Measurements from ENCODE around the gene OR8D1.
"Not testable (repeated sequence)": the region's sequence is repeated elsewhere in the genome, so short reads cannot be mapped to it uniquely, and the experiment has no call there.

OR8D1 gene

GRCh38 chr11:124310721-124311120, 3.0 kb downstream of the OR8D1 start:
- Mint-ChIP-seq H3K4me1 (ENCODE audit: low read depth) (no peaks in the 10 kb centered on the region), H3K27ac (no peak overlapping the region), H3K9me3 (no peaks in the 10 kb centered on the region), H3K36me3 (ENCODE audit: low read depth) (no peaks in the 10 kb centered on the region), H3K27me3 (peaks cover 3% of the 10 kb centered on the region), H3K4me3 (no peak overlapping the region)

DNA sequence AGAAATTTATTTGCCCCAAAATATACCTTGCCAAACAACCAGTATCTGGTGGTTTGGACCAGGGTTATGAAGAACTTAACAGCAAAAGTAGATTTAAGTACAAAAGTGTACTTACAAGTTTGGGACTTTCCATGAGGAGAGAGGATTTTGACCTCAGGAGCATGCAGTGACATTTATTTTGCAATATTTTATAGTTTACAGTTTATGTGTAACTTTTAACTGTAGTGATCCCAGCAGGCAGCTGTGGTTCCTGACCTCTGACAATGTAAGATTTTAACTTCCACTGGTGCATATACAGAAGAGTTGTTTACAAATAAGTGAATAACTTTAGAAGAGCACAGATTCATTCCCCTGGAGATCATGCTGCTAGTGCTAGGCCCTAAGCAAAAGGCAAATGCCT, 6.7 kb downstream of the OR8D1 start:
- Mint-ChIP-seq H3K36me3 (ENCODE audit: low read depth) (no peaks in the 10 kb centered on the region), H3K4me3 (no peak overlapping the region), H3K27ac (no peak overlapping the region), H3K9me3 (no peaks in the 10 kb centered on the region), H3K4me1 (ENCODE audit: low read depth) (no peaks in the 10 kb centered on the region), H3K27me3 (peaks cover 3% of the 10 kb centered on the region)

GRCh38 chr11:124302347-124303125, 11.2 kb downstream of the OR8D1 start:
- no peaks in the 10 kb centered on the region for H3K36me3 Mint-ChIP-seq (ENCODE audit: low read depth)
- no peak overlapping the region for H3K27ac Mint-ChIP-seq
- no peaks in the 10 kb centered on the region for H3K9me3 Mint-ChIP-seq
- H3K4me1 Mint-ChIP-seq (ENCODE audit: low read depth) = no peaks in the 10 kb centered on the region
- H3K27me3 Mint-ChIP-seq = no peaks in the 10 kb centered on the region
- H3K4me3 Mint-ChIP-seq = no peak overlapping the region

DNA sequence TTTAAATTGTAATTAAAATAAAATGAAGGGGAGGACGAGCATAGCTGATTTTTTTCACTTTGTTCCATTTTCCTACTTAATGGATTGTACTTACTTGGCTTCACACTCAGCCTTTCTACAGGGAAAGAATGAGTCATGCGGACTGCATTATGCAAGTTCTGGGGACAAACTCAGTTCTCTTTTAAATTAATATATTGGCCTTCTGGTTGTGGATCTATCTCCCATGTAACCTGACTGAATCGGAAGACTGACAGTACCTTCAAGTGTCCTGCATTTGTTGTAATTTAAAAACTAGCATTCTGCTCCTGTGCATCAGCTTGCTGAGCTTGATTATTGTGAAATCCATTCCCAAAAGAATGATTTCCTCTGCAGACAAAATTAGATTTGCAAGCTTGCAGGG, 12.2 kb downstream of the OR8D1 start:
- H3K27ac Mint-ChIP-seq = no peak overlapping the region
- no peaks in the 10 kb centered on the region for H3K27me3 Mint-ChIP-seq
- H3K4me1 Mint-ChIP-seq (ENCODE audit: low read depth) = no peaks in the 10 kb centered on the region
- no peaks in the 10 kb centered on the region for H3K36me3 Mint-ChIP-seq (ENCODE audit: low read depth)
- no peak overlapping the region for H3K4me3 Mint-ChIP-seq
- H3K9me3 Mint-ChIP-seq = no peaks in the 10 kb centered on the region

DNA sequence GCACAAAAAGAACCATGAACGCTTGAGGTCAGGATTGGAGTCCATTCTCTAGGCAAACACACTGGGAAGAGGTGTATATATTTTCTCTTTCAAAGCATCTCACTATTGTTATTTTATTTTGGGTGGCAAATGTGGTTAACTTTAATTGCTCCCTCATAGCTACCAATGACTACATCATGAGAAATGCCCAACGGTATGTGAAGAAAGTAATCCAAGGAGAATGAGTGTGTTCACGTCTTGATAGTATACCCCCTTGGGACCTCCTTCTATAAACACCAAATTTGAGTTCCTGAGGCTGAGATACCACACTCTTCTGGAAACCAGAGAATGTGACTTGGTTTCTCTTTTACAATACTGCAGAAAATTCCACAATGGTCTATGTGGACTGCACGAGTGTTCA, 15.8 kb downstream of the OR8D1 start:
- H3K36me3 Mint-ChIP-seq (ENCODE audit: low read depth) = no peaks in the 10 kb centered on the region
- H3K4me3 Mint-ChIP-seq = no peak overlapping the region
- no peak overlapping the region for H3K27ac Mint-ChIP-seq
- peaks cover 3% of the 10 kb centered on the region for H3K27me3 Mint-ChIP-seq
- H3K4me1 Mint-ChIP-seq (ENCODE audit: low read depth) = no peaks in the 10 kb centered on the region
- no peaks in the 10 kb centered on the region for H3K9me3 Mint-ChIP-seq

DNA sequence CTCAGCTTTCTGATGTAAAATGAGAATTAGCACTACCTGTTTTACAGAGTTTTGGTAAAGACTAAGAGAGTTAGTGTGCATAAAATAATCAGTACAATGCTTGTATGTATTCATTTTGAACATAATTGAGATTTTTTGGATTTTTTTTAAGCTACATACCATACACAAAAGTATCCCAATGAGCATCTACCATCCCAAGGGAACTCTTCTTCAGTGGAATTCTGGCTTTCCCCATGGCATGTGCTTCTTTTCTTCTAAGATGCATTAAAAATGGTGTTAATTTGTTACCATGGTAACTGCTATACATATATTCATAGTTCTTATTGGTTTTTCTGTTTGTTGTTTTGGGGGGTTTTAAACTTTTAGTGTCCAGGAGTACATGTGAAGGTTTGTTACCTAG, 17.7 kb downstream of the OR8D1 start:
- Mint-ChIP-seq H3K27ac (no peak overlapping the region), H3K9me3 (no peaks in the 10 kb centered on the region), H3K36me3 (ENCODE audit: low read depth) (no peaks in the 10 kb centered on the region), H3K4me1 (ENCODE audit: low read depth) (no peaks in the 10 kb centered on the region), H3K27me3 (peaks cover 7% of the 10 kb centered on the region), H3K4me3 (no peak overlapping the region)

- Mint-ChIP-seq H3K9me3 (peaks cover 5% of the 10 kb centered on the region), H3K4me1 (ENCODE audit: low read depth) (no peaks in the 10 kb centered on the region), H3K36me3 (ENCODE audit: low read depth) (no peaks in the 10 kb centered on the region), H3K4me3 (no peak overlapping the region), H3K27ac (no peak overlapping the region), H3K27me3 (peaks cover 7% of the 10 kb centered on the region)
These were observed 19.1 kb downstream of the OR8D1 start for GRCh38 chr11:124294687-124295086.

DNA sequence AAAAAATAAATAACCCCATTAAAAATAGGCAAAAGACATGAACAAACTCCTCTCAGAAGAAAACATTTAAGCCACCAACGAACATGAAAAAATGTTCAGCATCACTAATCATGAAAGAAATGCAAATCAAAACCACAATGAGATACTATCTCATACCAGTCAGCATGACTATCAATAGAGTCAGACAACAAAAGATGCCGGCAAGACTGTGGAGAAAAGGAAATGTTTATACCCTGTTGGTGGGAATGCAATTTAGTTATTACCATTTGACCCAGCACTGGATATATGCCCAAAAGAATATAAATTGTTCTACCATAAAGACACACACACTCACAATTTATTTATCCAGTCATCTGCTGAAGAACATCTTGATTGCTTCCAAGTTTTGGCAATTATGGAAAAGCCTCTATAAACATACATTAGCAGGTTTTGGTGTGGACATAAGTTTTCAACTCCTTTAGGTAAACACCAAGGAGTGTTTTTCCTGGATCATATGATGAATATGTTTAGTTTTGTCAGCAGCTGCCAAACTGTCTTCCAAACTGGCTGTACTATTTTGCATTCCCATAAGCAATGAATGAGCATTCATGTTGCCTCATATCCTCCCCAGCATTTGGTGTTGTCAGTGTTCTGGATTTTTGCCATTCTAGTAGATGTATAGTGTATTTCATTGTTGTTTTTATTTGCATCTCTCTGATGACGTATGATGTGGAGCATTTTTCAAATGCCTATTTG, 28.0 kb downstream of the OR8D1 start:
- Mint-ChIP-seq H3K36me3 (ENCODE audit: low read depth) (no peaks in the 10 kb centered on the region), H3K27ac (no peak overlapping the region), H3K4me3 (no peak overlapping the region), H3K9me3 (peaks cover 34% of the 10 kb centered on the region), H3K27me3 (no peaks in the 10 kb centered on the region), H3K4me1 (ENCODE audit: low read depth) (peaks cover 4% of the 10 kb centered on the region)

DNA sequence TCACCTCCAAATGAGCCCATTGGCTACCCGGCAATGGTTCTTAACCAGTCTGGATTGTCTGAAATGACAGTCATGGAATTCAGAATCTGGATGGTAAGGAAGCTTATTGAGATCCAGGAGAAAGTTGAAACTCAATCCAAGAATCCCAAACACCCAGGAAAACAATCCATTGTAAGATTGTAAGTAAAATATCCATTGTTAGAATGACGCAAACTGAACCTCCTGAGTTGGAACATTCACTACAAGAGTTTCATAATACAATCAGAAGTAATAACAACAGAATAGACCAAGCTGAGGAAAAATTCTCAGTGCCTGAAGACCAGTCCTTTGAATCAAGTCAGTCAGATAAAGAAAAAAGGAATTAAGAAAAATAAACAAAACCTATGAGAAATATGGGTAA, 35.5 kb downstream of the OR8D1 start:
- Mint-ChIP-seq H3K4me3 (no peak overlapping the region), H3K36me3 (ENCODE audit: low read depth) (no peaks in the 10 kb centered on the region), H3K27ac (no peak overlapping the region), H3K27me3 (peaks cover 9% of the 10 kb centered on the region), H3K9me3 (peaks cover 17% of the 10 kb centered on the region), H3K4me1 (ENCODE audit: low read depth) (peaks cover 17% of the 10 kb centered on the region)

DNA sequence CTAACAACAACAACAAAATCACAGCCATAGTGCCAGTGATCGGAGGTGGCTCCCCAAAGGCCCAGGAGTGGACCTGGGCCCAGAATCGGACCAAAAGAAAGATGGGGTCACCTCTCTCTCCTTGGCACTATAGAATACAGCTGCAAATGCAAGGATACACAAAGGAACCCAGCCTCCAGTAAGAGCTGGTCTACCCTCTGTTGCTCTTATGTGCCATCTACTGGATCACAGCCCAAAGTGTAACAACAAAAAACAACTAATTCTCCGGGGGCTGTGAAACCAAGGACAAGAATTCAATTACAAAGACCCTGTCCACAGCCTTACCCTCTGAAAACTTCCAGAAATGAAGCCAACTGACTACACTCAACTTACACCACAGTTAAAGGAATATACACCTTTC, 35.9 kb downstream of the OR8D1 start:
- peaks cover 9% of the 10 kb centered on the region for H3K27me3 Mint-ChIP-seq
- H3K36me3 Mint-ChIP-seq (ENCODE audit: low read depth) = no peaks in the 10 kb centered on the region

DNA sequence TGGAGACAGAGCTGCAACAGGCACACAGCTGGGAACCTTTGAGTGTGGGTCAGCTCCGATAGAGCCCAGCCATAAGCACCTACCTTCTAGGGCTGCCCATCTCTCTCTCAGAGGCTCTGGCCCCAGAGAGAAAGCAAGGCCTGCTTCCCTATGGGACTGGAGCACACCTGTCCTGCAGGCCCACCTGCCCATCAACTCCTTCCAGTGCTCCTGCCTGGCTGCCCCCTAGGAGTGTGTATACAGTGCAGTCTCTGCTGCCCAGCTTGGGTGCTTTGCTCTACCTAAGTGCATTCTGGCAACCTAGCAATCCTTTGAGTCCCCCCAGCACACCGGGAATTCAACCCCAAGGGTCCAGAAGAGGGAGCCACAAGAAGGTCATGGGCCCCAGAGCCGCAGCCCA, 36.5 kb downstream of the OR8D1 start:
- no peaks in the 10 kb centered on the region for H3K36me3 Mint-ChIP-seq (ENCODE audit: low read depth)
- no peak overlapping the region for H3K27ac Mint-ChIP-seq

More for the DNA sequence above, 35.9 kb downstream of the OR8D1 start:
- Mint-ChIP-seq H3K4me1 (ENCODE audit: low read depth) (peaks cover 17% of the 10 kb centered on the region), H3K9me3 (peaks cover 15% of the 10 kb centered on the region), H3K27ac (no peak overlapping the region), H3K4me3 (no peak overlapping the region)

GRCh38 chr11:124276081-124276480, 37.7 kb downstream of the OR8D1 start:
- Mint-ChIP-seq H3K9me3 (peaks cover 8% of the 10 kb centered on the region), H3K27me3 (peaks cover 9% of the 10 kb centered on the region), H3K36me3 (ENCODE audit: low read depth) (no peaks in the 10 kb centered on the region), H3K4me3 (no peak overlapping the region), H3K27ac (no peak overlapping the region), H3K4me1 (ENCODE audit: low read depth) (peaks cover 17% of the 10 kb centered on the region)

More for the DNA sequence above, 36.5 kb downstream of the OR8D1 start:
- Mint-ChIP-seq H3K9me3 (peaks cover 15% of the 10 kb centered on the region), H3K27me3 (peaks cover 9% of the 10 kb centered on the region), H3K4me3 (no peak overlapping the region), H3K4me1 (ENCODE audit: low read depth) (peaks cover 17% of the 10 kb centered on the region)

- Mint-ChIP-seq H3K36me3 (ENCODE audit: low read depth) (no peaks in the 10 kb centered on the region), H3K9me3 (no peaks in the 10 kb centered on the region)
These were observed 39.7 kb downstream of the OR8D1 start for GRCh38 chr11:124274000-124274399.

GRCh38 chr11:124270886-124271285, 42.9 kb downstream of the OR8D1 start:
- H3K9me3 Mint-ChIP-seq; H3K4me3 Mint-ChIP-seq; H3K27me3 Mint-ChIP-seq; H3K36me3 Mint-ChIP-seq (ENCODE audit: low read depth); H3K4me1 Mint-ChIP-seq (ENCODE audit: low read depth); H3K27ac Mint-ChIP-seq: not testable (repeated sequence)

More at GRCh38 chr11:124274000-124274399, 39.7 kb downstream of the OR8D1 start:
- Mint-ChIP-seq H3K4me1 (ENCODE audit: low read depth) (peaks cover 17% of the 10 kb centered on the region), H3K4me3 (no peak overlapping the region), H3K27ac (no peak overlapping the region), H3K27me3 (peaks cover 5% of the 10 kb centered on the region)

DNA sequence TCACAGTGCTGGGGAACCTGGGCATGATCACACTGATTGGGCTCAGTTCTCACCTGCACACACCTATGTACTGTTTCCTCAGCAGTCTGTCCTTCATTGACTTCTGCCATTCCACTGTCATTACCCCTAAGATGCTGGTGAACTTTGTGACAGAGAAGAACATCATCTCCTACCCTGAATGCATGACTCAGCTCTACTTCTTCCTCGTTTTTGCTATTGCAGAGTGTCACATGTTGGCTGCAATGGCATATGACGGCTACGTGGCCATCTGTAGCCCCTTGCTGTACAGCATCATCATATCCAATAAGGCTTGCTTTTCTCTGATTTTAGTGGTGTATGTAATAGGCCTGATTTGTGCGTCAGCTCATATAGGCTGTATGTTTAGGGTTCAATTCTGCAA, 48.7 kb downstream of the OR8D1 start:
- not testable (repeated sequence) for H3K36me3 Mint-ChIP-seq (ENCODE audit: low read depth); H3K27ac Mint-ChIP-seq

More for the DNA sequence above, 48.7 kb downstream of the OR8D1 start:
- H3K9me3 Mint-ChIP-seq; H3K27me3 Mint-ChIP-seq; H3K4me1 Mint-ChIP-seq (ENCODE audit: low read depth); H3K4me3 Mint-ChIP-seq: not testable (repeated sequence)

Data from stimulated activated naive CD8-positive, alpha-beta T cell treated with anti-CD3 and anti-CD28 coated beads, Interleukin-15, Interleukin-2, amounts not matched to agents 100 ng/mL and 50 ng/mL, for 24 hours (primary cell).